ENCODE results near the gene YY1AP1.
"Not testable (repeated sequence)": the region's sequence is repeated elsewhere in the genome, so short reads cannot be mapped to it uniquely, and the experiment has no call there.

YY1AP1 gene

GRCh38 chr1:155694167-155694566 is 5.6 kb upstream of the YY1AP1 start:
- no peak for DNase-seq

GRCh38 chr1:155691992-155692528 is 3.5 kb upstream of the YY1AP1 start:
- DNase-seq: no peak

- not testable (repeated sequence) for DNase-seq
These were observed 570 bp upstream of the YY1AP1 start, which contains the start of gene DAP3 for GRCh38 chr1:155689081-155689607. Gene DAP3, plus strand, starts transcription at chr1:155689091. Its CDS starts 20,689 bp downstream, at chr1:155709780.

- not testable (repeated sequence) for DNase-seq
These were observed 760 bp downstream of the YY1AP1 start for GRCh38 chr1:155687705-155688323.

- no peak for DNase-seq
These were observed 6.8 kb downstream of the YY1AP1 start for GRCh38 chr1:155681776-155682175.

GRCh38 chr1:155680531-155680930 is 8.0 kb downstream of the YY1AP1 start:
- DNase-seq: no peak

- DNase-seq: not testable (repeated sequence)
These were observed 9.6 kb downstream of the YY1AP1 start for GRCh38 chr1:155678992-155679391.

- DNase-seq: no peak
These were observed 10.5 kb downstream of the YY1AP1 start for GRCh38 chr1:155678027-155678426.

- no peak for DNase-seq
These were observed 15.6 kb downstream of the YY1AP1 start for GRCh38 chr1:155673003-155673402.

- no peak for DNase-seq
These were observed 16.8 kb downstream of the YY1AP1 start for GRCh38 chr1:155671750-155672149.

GRCh38 chr1:155669233-155670162 is 19.1 kb downstream of the YY1AP1 start:
- DNase-seq: no peak

- DNase-seq: not testable (repeated sequence)
These were observed 27.3 kb downstream of the YY1AP1 start for GRCh38 chr1:155661239-155661638.

- DNase-seq: no peak
These were observed 31.1 kb downstream of the YY1AP1 start for GRCh38 chr1:155657463-155657862.

GRCh38 chr1:155652951-155653350 is 35.6 kb downstream of the YY1AP1 start:
- no peak for DNase-seq

GRCh38 chr1:155651861-155652661 is 36.5 kb downstream of the YY1AP1 start:
- no peak for DNase-seq

GRCh38 chr1:155650231-155650757 is 38.3 kb downstream of the YY1AP1 start:
- no peak for DNase-seq

- DNase-seq: peak; percentile 6 to 38
These were observed 38.9 kb downstream of the YY1AP1 start for GRCh38 chr1:155649676-155650075.

GRCh38 chr1:155648207-155649147 is 40.1 kb downstream of the YY1AP1 start:
- peak; percentile 76 to 82 for DNase-seq

GRCh38 chr1:155646307-155646706 is 42.3 kb downstream of the YY1AP1 start:
- no peak for DNase-seq

- DNase-seq: no peak
These were observed 42.9 kb downstream of the YY1AP1 start for GRCh38 chr1:155645648-155646047.

- DNase-seq: no peak
These were observed 43.5 kb downstream of the YY1AP1 start for GRCh38 chr1:155645034-155645598.
